B cell (primary cell): ENCODE results near the gene CTDSPL2. TPM values are rescaled to one million over a fixed set of nuclear protein-coding genes. Genes with fewer than 3 reads are reported as not detected.

Experiments
- ATAC-seq: fragments of 200-7000 bp; cut with Tn5 transposase; one replicate; pipeline ENCODE4 v1.10.0; 2021; ENCODE audit warnings: low read depth, mild to moderate bottlenecking, moderate number of reproducible peaks, moderate library complexity
- CTCF ChIA-PET: fragments of 350-600 bp; sonication (Branson Sonifier 250); formaldehyde crosslinking; loops from one replicate; lab custom pipeline; 2021; ENCODE audit warnings: antibody characterized with exemption, inconsistent platforms; lab: Charles Lee
- POLR2A ChIA-PET: fragments of 350-600 bp; sonication (Branson Sonifier 250); formaldehyde crosslinking; loops from one replicate; lab custom pipeline; 2021; ENCODE audit warnings: antibody characterized with exemption; lab: Charles Lee
- DNase-seq: peaks from one replicate; pipeline ENCODE4 v3.0.0; 2013
- H2AFZ ChIP-seq: 2 replicates; pipeline ENCODE4 v1.6.1; 2012; ENCODE audit warnings: mild to moderate bottlenecking, low read depth, low read length; ENCODE audit not compliant: insufficient read depth, poor library complexity, severe bottlenecking
- H3K27ac ChIP-seq, 2 donors: 1 replicate in 1 of 2; 2 replicates in 1 of 2; pipeline ENCODE4 v1.5.1; 2012 to 2013; ENCODE audit warnings: low read length in 2 of 2, mild to moderate bottlenecking in 2 of 2, moderate library complexity in 1 of 2
- H3K27me3 ChIP-seq, 4 experiments: fragments of 200-600 bp in 1 of 4; sonication (generic) in 1 of 4; replicated peaks in 1 of 4; 1 replicate in 2 of 4; 2 replicates in 2 of 4; pipeline versions ENCODE4 v1.6.1 to v1.7.0; 2013 to 2016; ENCODE audit warnings: low read length in 3 of 4, mild to moderate bottlenecking in 2 of 4, mixed read lengths in 1 of 4, moderate library complexity in 1 of 4; ENCODE audit not compliant: insufficient read depth in 4 of 4, control insufficient read depth in 3 of 4; ENCODE audit errors: control extremely low read depth in 1 of 4
- H3K36me3 ChIP-seq, 2 experiments: replicated peaks in 1 of 2; 1 replicate in 1 of 2; 2 replicates in 1 of 2; pipeline versions ENCODE4 v1.6.1 to v1.7.1; 2013; ENCODE audit warnings: low read length in 1 of 2; ENCODE audit not compliant: insufficient read depth in 2 of 2, control insufficient read depth in 1 of 2; ENCODE audit errors: control extremely low read depth in 1 of 2, extremely low read depth in 1 of 2
- H3K4me1 ChIP-seq, 2 donors: fragments of 200-600 bp in 1 of 2; sonication (generic) in 1 of 2; 1 replicate in 1 of 2; 2 replicates in 1 of 2; pipeline versions ENCODE4 v1.5.1 to v1.6.1; 2013 to 2017; ENCODE audit warnings: low read length in 2 of 2; ENCODE audit not compliant: control insufficient read depth in 2 of 2, insufficient read depth in 2 of 2
- H3K4me2 ChIP-seq: replicated peaks from 2 replicates; pipeline ENCODE3; 2012; ENCODE audit warnings: mild to moderate bottlenecking, low read depth, low read length; ENCODE audit not compliant: poor library complexity, severe bottlenecking
- H3K4me3 ChIP-seq, 5 experiments: fragments of 200-600 bp in 1 of 5; sonication (generic) in 1 of 5; 1 replicate in 3 of 5; 2 replicates in 2 of 5; pipeline versions ENCODE4 v1.5.1 to v1.7.0; 2011 to 2016; ENCODE audit warnings: low read length in 4 of 5, mild to moderate bottlenecking in 4 of 5, low read depth in 2 of 5, control low read depth in 1 of 5, moderate library complexity in 1 of 5; ENCODE audit not compliant: insufficient read depth in 1 of 5; ENCODE audit errors: control extremely low read depth in 1 of 5, extremely low read depth in 1 of 5
- H3K79me2 ChIP-seq: fragments of 200-600 bp; sonication (generic); one replicate; pipeline ENCODE4 v1.6.0; 2016; ENCODE audit warnings: low read length; ENCODE audit not compliant: control insufficient read depth, insufficient read depth
- H3K9ac ChIP-seq: fragments of 200-600 bp; sonication (generic); 2 replicates; pipeline ENCODE4 v1.6.1; 2017; ENCODE audit warnings: mild to moderate bottlenecking, low read length, moderate library complexity
- H3K9me3 ChIP-seq, 3 donors: one replicate each; pipeline versions ENCODE4 v1.6.1 to v1.7.1; 2013; ENCODE audit warnings: low read length in 2 of 3; ENCODE audit not compliant: control insufficient read depth in 2 of 3, insufficient read depth in 1 of 3; ENCODE audit errors: control extremely low read depth in 1 of 3
- H4K20me1 ChIP-seq: 2 replicates; pipeline ENCODE4 v1.6.0; 2012; ENCODE audit warnings: mild to moderate bottlenecking, low read length; ENCODE audit not compliant: insufficient read depth, control insufficient read depth, poor library complexity, severe bottlenecking
- H3K27ac Mint-ChIP-seq: one replicate; pipeline ENCODE4 v1.8.0; 2021; ENCODE audit warnings: mixed read lengths
- H3K27me3 Mint-ChIP-seq: one replicate; pipeline ENCODE4 v1.8.0; 2021; ENCODE audit warnings: mixed read lengths
- H3K4me1 Mint-ChIP-seq: one replicate; pipeline ENCODE4 v1.8.0; 2021; ENCODE audit warnings: mixed read lengths
- H3K4me3 Mint-ChIP-seq: one replicate; pipeline ENCODE4 v1.8.0; 2021; ENCODE audit warnings: mixed read lengths
- H3K9me3 Mint-ChIP-seq: one replicate; pipeline ENCODE4 v1.8.0; 2022; ENCODE audit warnings: mixed read lengths; ENCODE audit not compliant: insufficient read depth
- EZH2 ChIP-seq: IDR thresholded peaks from 2 replicates; pipeline ENCODE4 v1.6.1; 2012; ENCODE audit warnings: borderline replicate concordance, low read depth, mild to moderate bottlenecking, moderate library complexity, low read length; ENCODE audit not compliant: insufficient read depth, poor library complexity, severe bottlenecking
- WGBS: methylation state at CpG from one replicate; pipeline ENCODE4 v1.1.5; 2013; ENCODE audit warnings: missing lambda C conversion rate; ENCODE audit not compliant: insufficient coverage; 5-methylcytosine and 5-hydroxymethylcytosine counted together
- intact Hi-C: fragments of 100-400 bp; cut with micrococcal nuclease; formaldehyde crosslinking; loops from one replicate; pipeline ENCODE4 v1.10.0; 2022
- polyA plus RNA-seq: library from polyadenylated mRNA; depleted of rRNA; stranded (reverse); fragments of >200 nt; gene quantifications from 2 replicates; pipeline ENCODE4 v1.2.3, GENCODE V29; 2012
- total RNA-seq, 2 donors: library from RNA; stranded (reverse); fragments of 120-200 nt in 1 of 2; gene quantifications; 1 replicate in 1 of 2; 2 replicates in 1 of 2; pipeline versions ENCODE4 v1.2.3 to v1.2.4, GENCODE V29; 2013 to 2022
- TF ChIP-seq, protein P1 (sequence below): fragments of 200-600 bp; IDR thresholded peaks from one replicate; pipeline ENCODE4 v1.8.0; 2022; ENCODE audit warnings: antibody characterized with exemption, mild to moderate bottlenecking

Gene CTDSPL2
- total and polyA plus RNA-seq, 2 donors (not counting 1 experiment from before 2014, with no cell fraction given), result 17.8 to 84.1 TPM

DNA sequence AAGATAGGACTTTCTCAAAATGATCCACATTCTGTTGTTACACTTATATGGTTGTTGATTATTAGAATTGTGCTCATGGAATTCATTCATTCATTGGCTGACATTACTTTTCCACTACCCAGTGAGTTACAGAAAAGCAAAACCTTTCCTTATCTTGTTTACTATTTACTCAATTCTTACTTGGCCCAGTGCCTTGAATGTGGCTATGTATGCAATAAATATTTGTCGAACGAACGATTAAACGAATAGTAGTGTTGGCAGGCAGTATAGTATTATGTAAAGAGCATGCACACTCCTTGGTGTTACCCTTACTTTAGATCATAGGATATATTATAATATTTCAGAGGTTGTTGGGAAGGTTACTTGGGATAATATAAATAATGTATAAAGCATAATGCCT lies 31.0 kb downstream of the CTDSPL2 start:
- Histone ChIP-seq H3K4me1 (no peaks in the 10 kb centered on the region), H3K9ac (no peak overlapping the region), H2AFZ (no peak overlapping the region), H3K4me2 (no peak overlapping the region), H3K27me3 (no peaks in the 10 kb centered on the region), H3K9me3 (no peaks in the 10 kb centered on the region), H3K79me2 (peaks cover 47% of the 10 kb centered on the region), H3K4me3 (no peak overlapping the region), H3K36me3 (peaks cover 7 to 27% of the 10 kb centered on the region in 2 experiments), H3K27ac (no peak overlapping the region), H4K20me1 (peaks cover 11% of the 10 kb centered on the region)
- ChIA-PET CTCF (interaction anchor here (0.9 kb wide), 1 partner anchor 119 kb away, joined by 4 read pairs; no protein-coding TSS in a partner anchor), POLR2A (no interaction called here)
- ATAC-seq (no peak), DNase-seq (no peak)
- no peaks in the 10 kb centered on the region for H3K27me3 Mint-ChIP-seq
- no CpG with 5 or more reads among the region's 4 CpGs for WGBS
- H3K9me3 Mint-ChIP-seq, result no peaks in the 10 kb centered on the region
- no peak overlapping the region for H3K4me3 Mint-ChIP-seq
- TF ChIP-seq, protein P1, sequence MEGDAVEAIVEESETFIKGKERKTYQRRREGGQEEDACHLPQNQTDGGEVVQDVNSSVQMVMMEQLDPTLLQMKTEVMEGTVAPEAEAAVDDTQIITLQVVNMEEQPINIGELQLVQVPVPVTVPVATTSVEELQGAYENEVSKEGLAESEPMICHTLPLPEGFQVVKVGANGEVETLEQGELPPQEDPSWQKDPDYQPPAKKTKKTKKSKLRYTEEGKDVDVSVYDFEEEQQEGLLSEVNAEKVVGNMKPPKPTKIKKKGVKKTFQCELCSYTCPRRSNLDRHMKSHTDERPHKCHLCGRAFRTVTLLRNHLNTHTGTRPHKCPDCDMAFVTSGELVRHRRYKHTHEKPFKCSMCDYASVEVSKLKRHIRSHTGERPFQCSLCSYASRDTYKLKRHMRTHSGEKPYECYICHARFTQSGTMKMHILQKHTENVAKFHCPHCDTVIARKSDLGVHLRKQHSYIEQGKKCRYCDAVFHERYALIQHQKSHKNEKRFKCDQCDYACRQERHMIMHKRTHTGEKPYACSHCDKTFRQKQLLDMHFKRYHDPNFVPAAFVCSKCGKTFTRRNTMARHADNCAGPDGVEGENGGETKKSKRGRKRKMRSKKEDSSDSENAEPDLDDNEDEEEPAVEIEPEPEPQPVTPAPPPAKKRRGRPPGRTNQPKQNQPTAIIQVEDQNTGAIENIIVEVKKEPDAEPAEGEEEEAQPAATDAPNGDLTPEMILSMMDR, result no peak
- no peak for TF ChIP-seq EZH2
- intact Hi-C loops, result no loop called here
- peaks cover 23% of the 10 kb centered on the region for H3K4me1 Mint-ChIP-seq
- H3K27ac Mint-ChIP-seq, result no peak overlapping the region

DNA sequence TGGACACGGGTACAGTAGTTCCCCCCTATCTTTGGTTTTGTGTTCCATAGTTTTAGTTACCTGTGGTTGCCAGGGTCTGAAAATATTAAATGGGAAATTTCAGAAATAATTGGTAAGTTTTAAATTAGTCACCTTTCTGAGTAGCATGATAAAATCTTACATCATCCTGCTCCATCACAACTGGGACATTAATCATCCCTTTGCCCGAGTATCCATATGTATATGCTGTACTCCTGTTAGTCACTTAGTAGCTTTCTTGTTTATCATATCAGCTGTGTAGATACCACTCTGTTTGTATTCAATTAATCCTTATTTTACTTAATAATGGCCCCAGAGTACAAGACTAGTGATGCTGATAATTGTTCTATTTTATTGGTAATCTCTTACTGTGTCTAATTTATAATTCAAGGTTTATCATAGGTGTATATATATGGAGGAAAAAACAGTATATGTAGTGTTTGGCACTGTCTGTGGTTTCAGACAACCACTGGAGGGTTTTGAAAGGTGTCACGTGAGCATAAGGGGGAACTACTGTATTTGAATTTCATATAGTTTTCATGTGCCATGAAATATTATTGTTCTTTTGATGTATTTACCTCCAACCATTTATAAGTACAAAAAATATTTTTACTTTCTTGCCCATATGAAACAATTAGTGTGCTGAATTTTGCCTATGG lies 41.4 kb downstream of the CTDSPL2 start:
- ChIA-PET CTCF (interaction anchor here (1.2 kb wide), 1 partner anchor 22 kb away, joined by 3 read pairs; no protein-coding TSS in a partner anchor), POLR2A (no interaction called here)
- peaks cover 0 to 5% (median 3%) of the 10 kb centered on the region in 3 donors for H3K9me3 ChIP-seq
- Mint-ChIP-seq H3K4me3 (no peak overlapping the region), H3K9me3 (peaks cover 6% of the 10 kb centered on the region), H3K27ac (no peak overlapping the region), H3K4me1 (peaks cover 11% of the 10 kb centered on the region), H3K27me3 (no peaks in the 10 kb centered on the region)
- H3K9ac ChIP-seq, result no peak overlapping the region
- H3K27ac ChIP-seq, result peak overlapping the region in 1 of 2 donors; percentile 11
- intact Hi-C loops, result no loop called here
- 60% methylated on average over 1 of the region's 3 CpGs for WGBS
- H3K4me1 ChIP-seq, result no peaks in the 10 kb centered on the region
- H3K79me2 ChIP-seq, result peaks cover 71% of the 10 kb centered on the region
- peaks cover 27% of the 10 kb centered on the region for H4K20me1 ChIP-seq
- H3K4me3 ChIP-seq, result no peak overlapping the region
- no peak overlapping the region for H2AFZ ChIP-seq
- TF ChIP-seq, protein P1, result no peak
- TF ChIP-seq EZH2, result no peak
- ATAC-seq (no peak), DNase-seq (no peak)
- H3K4me2 ChIP-seq, result no peak overlapping the region
- no peaks in the 10 kb centered on the region for H3K27me3 ChIP-seq
- peaks cover 0 to 17% of the 10 kb centered on the region in 2 experiments for H3K36me3 ChIP-seq
